Psoas muscle (tissue), 8 donors: ENCODE results near the gene HERC6. TPM values are rescaled to one million over a fixed set of nuclear protein-coding genes. Genes with fewer than 3 reads are reported as not detected.

ENCODE experiments used
- ATAC-seq, 4 donors: fragments of 200-7000 bp; cut with Tn5 transposase; one replicate each; pipeline ENCODE4 v1.9.1; 2020; ENCODE audit warnings: moderate library complexity in 3 of 4, mild to moderate bottlenecking in 2 of 4
- DNase-seq, 2 donors: peaks; one replicate each; pipeline ENCODE4 v3.0.0-alpha.2; 2020
- H3K27ac ChIP-seq: fragments of 200-600 bp; one replicate; pipeline ENCODE4 v1.8.0; 2022
- H3K27me3 ChIP-seq, 3 donors: fragments of 200-600 bp in 1 of 3; one replicate each; pipeline versions ENCODE4 v1.6.1 to v1.8.0; 2013 to 2022; ENCODE audit warnings: low read length in 2 of 3, mild to moderate bottlenecking in 2 of 3, moderate library complexity in 1 of 3; ENCODE audit not compliant: insufficient read depth in 3 of 3
- H3K36me3 ChIP-seq, 2 donors: fragments of 200-600 bp in 1 of 2; one replicate each; pipeline versions ENCODE4 v1.6.1 to v1.8.0; 2013 to 2022; ENCODE audit warnings: low read depth in 1 of 2, mild to moderate bottlenecking in 1 of 2, moderate library complexity in 1 of 2; ENCODE audit not compliant: insufficient read depth in 1 of 2
- H3K4me1 ChIP-seq: fragments of 200-600 bp; one replicate; pipeline ENCODE4 v1.8.0; 2022
- H3K4me3 ChIP-seq: fragments of 200-600 bp; one replicate; pipeline ENCODE4 v1.8.0; 2022; ENCODE audit warnings: mild to moderate bottlenecking
- H3K9me3 ChIP-seq: fragments of 200-600 bp; one replicate; pipeline ENCODE4 v1.8.0; 2022
- WGBS, 3 donors: extraction: QIAGEN DNeasy Blood & Tissue Kit; methylation state at CpG; one replicate each; pipeline versions ENCODE4 v1.1.6 to v1.1.7; 2013; 5-methylcytosine and 5-hydroxymethylcytosine counted together
- intact Hi-C, 2 donors: fragments of 100-400 bp; cut with DNase I; formaldehyde crosslinking; loops; one replicate each; pipeline versions ENCODE4 v1.11.0 to v1.14.2; 2022
- polyA plus RNA-seq, 3 donors: library from polyadenylated mRNA; stranded (reverse); fragments of 200-250 nt; gene quantifications; one replicate each; pipeline ENCODE4 v1.2.3, GENCODE V29; 2013
- total RNA-seq, 4 donors: library from RNA; stranded (reverse); fragmentation: NEBNext Ultra II Directional in 2 of 4; extraction: Animal tissue kit (Norgen Biotek cat#: 25700) in 2 of 4; gene quantifications; one replicate each; pipeline versions ENCODE4 v1.2.1 to v1.2.4, GENCODE V29; 2021 to 2023
- TF ChIP-seq, protein P1 (sequence below): fragments of 200-600 bp; IDR thresholded peaks from one replicate; pipeline ENCODE4 v1.8.0; 2022; ENCODE audit warnings: antibody characterized with exemption
- donor health status: healthy with polysubstance abuse.
- donor health status: DM: no; HTN: no; CAD: no; lungs with moderate emphysema.
- donor health status: Bipolar disorder and iron deficiency.
- donor health status: healthy.
- donor health status: DM: yes; HTN: yes; CAD: no.
- donor health status: DM: no; HTN: no; CAD: no.
- donor health status: DM: no; HTN: no; CAD: no.
- donor health status: DM: yes; HTN: yes; CAD: no.

HERC6 gene
- total and polyA plus RNA-seq, 7 donors: 0.53 to 2.7 (median 0.92) TPM

DNA sequence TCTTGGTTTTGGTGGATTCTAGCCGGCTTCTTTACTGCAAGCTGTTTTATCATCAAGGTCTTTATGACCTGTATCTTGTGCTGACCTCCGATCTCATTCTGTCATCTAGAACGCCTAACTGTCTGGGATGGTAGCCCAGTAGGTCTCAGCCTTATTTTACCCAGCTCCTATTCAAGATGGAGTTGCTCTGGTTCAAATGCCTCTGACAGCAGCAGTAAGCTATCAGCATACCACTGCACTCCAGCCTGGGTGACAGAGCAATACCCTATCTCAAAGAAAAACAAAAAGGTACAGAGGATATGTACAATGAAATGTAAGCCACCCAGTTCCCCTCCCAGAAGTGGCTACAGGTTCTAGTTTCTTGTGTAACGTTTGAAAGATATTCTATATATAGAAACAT lies 36.1 kb downstream of the HERC6 start:
- no peak overlapping the region for H3K4me3 ChIP-seq
- H3K9me3 ChIP-seq: no peaks in the 10 kb centered on the region
- intact Hi-C loops: no loop called here
- TF ChIP-seq, protein P1, sequence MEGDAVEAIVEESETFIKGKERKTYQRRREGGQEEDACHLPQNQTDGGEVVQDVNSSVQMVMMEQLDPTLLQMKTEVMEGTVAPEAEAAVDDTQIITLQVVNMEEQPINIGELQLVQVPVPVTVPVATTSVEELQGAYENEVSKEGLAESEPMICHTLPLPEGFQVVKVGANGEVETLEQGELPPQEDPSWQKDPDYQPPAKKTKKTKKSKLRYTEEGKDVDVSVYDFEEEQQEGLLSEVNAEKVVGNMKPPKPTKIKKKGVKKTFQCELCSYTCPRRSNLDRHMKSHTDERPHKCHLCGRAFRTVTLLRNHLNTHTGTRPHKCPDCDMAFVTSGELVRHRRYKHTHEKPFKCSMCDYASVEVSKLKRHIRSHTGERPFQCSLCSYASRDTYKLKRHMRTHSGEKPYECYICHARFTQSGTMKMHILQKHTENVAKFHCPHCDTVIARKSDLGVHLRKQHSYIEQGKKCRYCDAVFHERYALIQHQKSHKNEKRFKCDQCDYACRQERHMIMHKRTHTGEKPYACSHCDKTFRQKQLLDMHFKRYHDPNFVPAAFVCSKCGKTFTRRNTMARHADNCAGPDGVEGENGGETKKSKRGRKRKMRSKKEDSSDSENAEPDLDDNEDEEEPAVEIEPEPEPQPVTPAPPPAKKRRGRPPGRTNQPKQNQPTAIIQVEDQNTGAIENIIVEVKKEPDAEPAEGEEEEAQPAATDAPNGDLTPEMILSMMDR: no peak
- H3K27me3 ChIP-seq: no peaks in the 10 kb centered on the region
- ATAC-seq (no peak), DNase-seq (no peak)
- H3K4me1 ChIP-seq: no peaks in the 10 kb centered on the region
- H3K36me3 ChIP-seq: peaks cover 0 to 4% of the 10 kb centered on the region in 2 donors
- WGBS, 3 donors: 70 to 85% (median 75%) methylated on average over 4 of the region's 4 CpGs
- H3K27ac ChIP-seq: no peak overlapping the region

DNA sequence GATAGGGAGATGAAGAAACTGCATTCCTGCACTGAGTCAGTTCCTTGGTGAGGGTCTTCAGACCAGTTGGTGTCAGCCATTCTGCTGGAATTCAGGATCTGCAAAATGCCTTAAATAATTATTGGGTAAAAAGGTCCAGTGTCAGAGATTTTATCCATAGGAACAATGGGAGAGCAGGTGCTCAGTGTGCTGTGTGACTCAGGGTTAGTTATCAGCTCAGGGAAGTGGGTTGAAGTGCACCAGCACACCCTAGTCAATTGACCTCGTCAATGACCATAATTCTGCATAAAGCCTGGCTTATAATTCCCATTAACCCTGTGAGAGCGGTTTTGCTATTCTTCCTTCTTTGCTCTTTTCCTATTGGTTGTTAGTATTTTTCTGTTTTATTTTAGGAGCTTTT lies 37.3 kb downstream of the HERC6 start:
- intact Hi-C loops: no loop called here
- TF ChIP-seq, protein P1: no peak
- Histone ChIP-seq H3K27me3 (no peaks in the 10 kb centered on the region), H3K4me3 (no peak overlapping the region), H3K9me3 (no peaks in the 10 kb centered on the region), H3K27ac (no peak overlapping the region), H3K4me1 (no peaks in the 10 kb centered on the region), H3K36me3 (peaks cover 0 to 4% of the 10 kb centered on the region in 2 donors)
- ATAC-seq: no peak
- no peak for DNase-seq
- 76 to 87% (median 84%) methylated on average over 2 of the region's 2 CpGs for WGBS, 3 donors

DNA sequence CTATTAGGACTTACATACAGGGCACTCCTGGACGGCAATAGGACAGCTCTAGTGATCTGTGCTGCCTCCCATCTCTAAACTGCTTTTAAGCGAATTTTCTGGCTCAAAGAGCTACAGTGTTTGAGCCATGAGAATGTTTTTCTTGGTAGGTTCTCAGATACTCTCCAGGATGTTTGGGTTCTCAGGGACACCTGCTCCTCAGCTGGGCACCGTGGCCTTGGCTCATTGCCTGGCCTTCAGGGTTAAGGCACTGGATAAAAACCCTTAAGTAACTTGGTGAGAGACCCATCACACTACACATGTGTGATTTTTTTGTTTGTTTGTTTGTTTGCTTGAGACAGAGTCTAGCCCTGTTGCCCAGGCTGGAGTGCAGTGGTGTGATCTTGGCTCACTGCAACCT lies 39.8 kb downstream of the HERC6 start:
- no peak for ATAC-seq
- Histone ChIP-seq H3K27me3 (no peaks in the 10 kb centered on the region), H3K4me1 (no peaks in the 10 kb centered on the region), H3K36me3 (no peaks in the 10 kb centered on the region), H3K4me3 (no peak overlapping the region), H3K9me3 (peaks cover 4% of the 10 kb centered on the region), H3K27ac (no peak overlapping the region)
- WGBS, 3 donors: 53 to 77% (median 54%) methylated on average over 3 of the region's 3 CpGs
- intact Hi-C loops: no loop called here
- TF ChIP-seq, protein P1: no peak
- no peak for DNase-seq

DNA sequence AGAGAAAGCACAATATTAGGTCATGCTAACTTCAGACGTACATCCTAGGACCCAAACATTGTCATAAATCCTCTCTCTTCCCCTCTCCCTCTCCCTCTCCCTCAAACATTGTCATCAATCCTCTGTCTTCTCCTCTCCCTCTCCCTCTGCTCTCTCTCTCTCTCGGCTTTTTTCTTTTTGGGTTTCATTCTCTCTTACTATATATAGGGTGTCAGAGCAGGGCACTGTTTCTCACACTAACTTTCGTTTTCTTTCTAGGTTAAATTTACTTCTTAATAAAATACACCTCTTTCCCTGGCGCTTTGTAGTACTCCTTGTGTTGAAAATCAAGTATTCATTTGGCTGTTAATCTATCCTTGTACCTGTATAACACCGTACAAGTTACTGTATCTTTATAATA lies 41.2 kb downstream of the HERC6 start:
- TF ChIP-seq, protein P1: no peak
- Histone ChIP-seq H3K27me3 (no peaks in the 10 kb centered on the region), H3K4me1 (no peaks in the 10 kb centered on the region), H3K36me3 (no peaks in the 10 kb centered on the region), H3K9me3 (peaks cover 4% of the 10 kb centered on the region), H3K27ac (no peak overlapping the region), H3K4me3 (no peak overlapping the region)
- DNase-seq (no peak), ATAC-seq (no peak)
- 83 to 90% (median 86%) methylated on average over 5 of the region's 5 CpGs for WGBS, 3 donors
- intact Hi-C loops: no loop called here

DNA sequence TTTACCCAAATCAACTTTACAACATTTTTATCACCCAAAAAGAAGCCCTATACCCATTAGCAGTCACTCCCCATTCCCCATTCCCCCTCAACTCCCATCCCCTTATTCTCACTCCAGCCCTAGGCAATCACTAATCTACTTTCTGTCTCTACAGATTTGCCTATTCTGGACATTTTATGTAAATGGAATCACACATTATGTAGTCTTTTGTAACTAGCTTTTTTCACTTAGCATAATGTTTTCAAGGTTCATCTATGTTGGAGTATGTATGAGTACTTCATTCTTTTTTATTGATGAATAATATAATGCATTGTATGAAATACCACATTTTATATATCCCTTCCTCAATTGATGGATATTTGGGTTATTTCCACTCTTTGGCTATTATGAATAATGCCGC lies 42.2 kb downstream of the HERC6 start:
- TF ChIP-seq, protein P1: no peak
- no peak for ATAC-seq
- WGBS, 3 donors: 97 to 100% (median 98%) methylated on average over 1 of the region's 1 CpG
- DNase-seq: no peak
- intact Hi-C loops: no loop called here
- Histone ChIP-seq H3K4me1 (no peaks in the 10 kb centered on the region), H3K27me3 (no peaks in the 10 kb centered on the region), H3K27ac (no peak overlapping the region), H3K9me3 (peaks cover 4% of the 10 kb centered on the region), H3K36me3 (no peaks in the 10 kb centered on the region), H3K4me3 (no peak overlapping the region)
